ENCODE measurements around the gene TTC32.
"Not testable (repeated sequence)": the region's sequence is repeated elsewhere in the genome, so short reads cannot be mapped to it uniquely, and the experiment has no call there.

- TF ChIP-seq ZNF462 (CRISPR knock-in tag; IDR thresholded peaks at IDR 0.05); CTCF (conservative IDR thresholded peaks at IDR 0.05; ENCODE audit: low read depth in 2 of 2); EZH2 (IDR thresholded peaks at IDR 0.05; ENCODE audit: low read depth, unreplicated experiment): not testable (repeated sequence)
Measured at GRCh38 chr2:19891971-19892370, 9.8 kb downstream of the TTC32 start.
